ENCODE data around the gene ZFAND6.
"Not testable (repeated sequence)": the region's sequence is repeated elsewhere in the genome, so short reads cannot be mapped to it uniquely, and the experiment has no call there.

Gene ZFAND6

GRCh38 chr15:80058851-80059785 lies at the start of gene ZFAND6:
ZFAND6 (plus strand) TSS chr15:80059676; CDS start chr15:80120345, 60,669 bp downstream.
- DNase-seq (ENCODE audit: low read depth in 2 of 3, low spot score in 2 of 3), result peak; percentile 84 to 88 (median 88)

DNA sequence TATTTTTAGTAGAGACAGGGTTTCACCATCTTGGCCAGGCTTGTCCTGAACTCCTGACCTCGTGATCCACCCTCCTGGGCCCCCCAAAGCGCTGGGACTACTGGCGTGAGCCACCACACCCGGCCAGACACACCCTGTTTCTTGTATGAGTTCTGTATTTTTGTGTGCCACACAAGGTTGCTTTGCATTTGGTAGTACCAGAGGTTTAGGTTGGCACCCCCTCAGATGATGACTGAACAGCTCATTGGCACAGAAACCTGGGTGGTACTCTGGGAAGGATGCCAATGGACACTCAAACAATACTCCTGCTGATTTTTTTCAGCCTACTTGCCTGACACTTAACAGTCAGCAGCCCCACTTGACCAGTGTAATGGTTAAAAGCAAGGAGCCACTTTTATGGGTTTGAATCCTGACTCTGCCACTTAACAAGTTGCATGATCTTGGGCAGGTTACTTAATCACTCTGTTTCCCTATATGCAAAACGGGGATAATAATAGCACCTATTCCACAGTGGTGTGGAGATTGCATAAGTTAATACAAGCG lies 49.3 kb upstream of the ZFAND6 start:
- no peak for DNase-seq (ENCODE audit: low read depth in 2 of 3, low spot score in 2 of 3)

GRCh38 chr15:80011041-80011523 lies 48.4 kb upstream of the ZFAND6 start:
- not testable (repeated sequence) for DNase-seq (ENCODE audit: low read depth in 2 of 3, low spot score in 2 of 3)

- DNase-seq (ENCODE audit: low read depth in 2 of 3, low spot score in 2 of 3), result no peak
These were observed 47.9 kb upstream of the ZFAND6 start for GRCh38 chr15:80011596-80011995.

- DNase-seq (ENCODE audit: low read depth in 2 of 3, low spot score in 2 of 3), result no peak
These were observed 47.3 kb upstream of the ZFAND6 start for GRCh38 chr15:80012060-80012726.

- not testable (repeated sequence) for DNase-seq (ENCODE audit: low read depth in 2 of 3, low spot score in 2 of 3)
These were observed 45.3 kb upstream of the ZFAND6 start for GRCh38 chr15:80014186-80014585.

DNA sequence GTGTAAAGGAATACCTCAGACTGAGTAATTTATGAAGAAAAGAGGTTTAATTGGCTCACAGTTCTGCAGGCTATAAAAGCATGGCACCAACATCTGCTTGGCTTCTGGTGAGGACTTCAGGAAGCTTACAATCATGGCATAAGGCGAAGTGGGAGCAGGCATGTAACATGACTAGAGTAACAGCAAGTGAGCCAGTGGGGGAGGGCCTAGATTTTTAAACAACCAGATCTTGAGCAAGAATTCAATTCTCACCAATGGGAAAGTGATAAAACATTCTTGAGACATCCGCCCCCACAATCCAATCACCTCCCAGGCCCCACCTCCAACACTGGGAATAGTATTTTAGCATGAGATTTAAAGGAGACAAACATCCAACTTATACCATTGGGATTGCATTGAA lies 44.3 kb upstream of the ZFAND6 start:
- no peak for DNase-seq (ENCODE audit: low read depth in 2 of 3, low spot score in 2 of 3)

GRCh38 chr15:80016506-80016905 lies 43.0 kb upstream of the ZFAND6 start:
- not testable (repeated sequence) for DNase-seq (ENCODE audit: low read depth in 2 of 3, low spot score in 2 of 3)

DNA sequence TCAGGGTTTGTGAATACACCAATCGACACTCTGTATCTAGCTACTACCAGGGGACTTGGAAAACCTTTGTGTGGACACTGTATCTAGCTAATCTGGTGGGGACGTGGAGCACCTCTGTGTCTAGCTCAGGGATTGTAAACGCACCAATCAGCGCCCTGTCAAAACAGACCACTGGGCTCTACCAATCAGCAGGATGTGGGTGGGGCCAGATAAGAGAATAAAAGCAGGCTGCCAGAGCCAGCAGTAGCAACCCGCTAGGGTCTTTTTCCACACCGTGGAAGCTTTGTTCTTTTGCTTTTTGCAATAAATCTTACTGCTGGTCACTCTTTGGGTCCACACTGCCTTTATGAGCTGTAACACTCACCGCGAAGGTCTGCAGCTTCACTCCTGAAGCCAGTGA lies 42.3 kb upstream of the ZFAND6 start:
- DNase-seq (ENCODE audit: low read depth in 2 of 3, low spot score in 2 of 3), result not testable (repeated sequence)

GRCh38 chr15:80019168-80019745 lies 40.2 kb upstream of the ZFAND6 start:
- DNase-seq (ENCODE audit: low read depth in 2 of 3, low spot score in 2 of 3), result no peak

DNA sequence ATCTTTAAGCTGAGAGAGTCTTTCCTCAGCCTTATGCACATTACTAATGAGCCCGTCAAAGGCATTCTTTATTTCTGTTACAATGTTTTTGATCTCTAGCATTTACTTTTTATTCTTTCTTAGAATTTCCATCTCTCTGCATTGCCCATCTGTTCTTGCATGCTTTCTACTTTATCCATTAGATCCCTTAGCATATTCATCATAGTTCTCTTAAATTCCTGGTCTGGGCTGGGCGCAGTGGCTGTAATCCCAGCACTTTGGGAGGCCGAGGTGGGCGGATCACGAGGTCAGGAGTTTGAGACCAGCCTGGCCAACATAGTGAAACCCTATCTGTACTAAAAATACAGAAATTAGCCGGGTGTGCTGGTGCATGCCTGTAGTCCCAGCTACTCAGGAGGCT lies 39.3 kb upstream of the ZFAND6 start:
- DNase-seq (ENCODE audit: low read depth in 2 of 3, low spot score in 2 of 3), result not testable (repeated sequence)

DNA sequence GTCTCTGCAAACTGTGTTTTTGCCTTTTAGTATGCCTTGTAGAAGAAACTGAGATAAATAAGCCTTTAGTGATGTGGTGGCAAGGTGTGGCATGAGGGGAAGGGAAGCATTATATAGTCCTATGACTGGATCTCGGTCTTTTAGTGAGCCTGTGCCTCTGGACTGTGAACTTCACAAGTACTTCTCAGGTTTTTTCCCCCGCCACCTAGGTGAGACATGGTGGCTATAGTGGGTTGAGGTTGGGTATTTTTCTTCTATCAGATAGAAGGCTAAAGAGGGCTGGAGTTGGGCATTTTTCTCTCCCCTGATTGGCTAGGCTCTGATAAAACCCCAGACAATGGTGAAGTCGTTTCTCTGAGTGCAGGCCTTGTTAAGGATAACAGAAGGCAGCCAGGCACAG lies 38.7 kb upstream of the ZFAND6 start:
- DNase-seq (ENCODE audit: low read depth in 2 of 3, low spot score in 2 of 3), result no peak

- DNase-seq (ENCODE audit: low read depth in 2 of 3, low spot score in 2 of 3), result no peak
These were observed 33.2 kb upstream of the ZFAND6 start for GRCh38 chr15:80026310-80026709.

- no peak for DNase-seq (ENCODE audit: low read depth in 2 of 3, low spot score in 2 of 3)
These were observed 32.7 kb upstream of the ZFAND6 start for GRCh38 chr15:80026754-80027153.

- DNase-seq (ENCODE audit: low read depth in 2 of 3, low spot score in 2 of 3), result no peak
These were observed 30.5 kb upstream of the ZFAND6 start for GRCh38 chr15:80028937-80029336.

DNA sequence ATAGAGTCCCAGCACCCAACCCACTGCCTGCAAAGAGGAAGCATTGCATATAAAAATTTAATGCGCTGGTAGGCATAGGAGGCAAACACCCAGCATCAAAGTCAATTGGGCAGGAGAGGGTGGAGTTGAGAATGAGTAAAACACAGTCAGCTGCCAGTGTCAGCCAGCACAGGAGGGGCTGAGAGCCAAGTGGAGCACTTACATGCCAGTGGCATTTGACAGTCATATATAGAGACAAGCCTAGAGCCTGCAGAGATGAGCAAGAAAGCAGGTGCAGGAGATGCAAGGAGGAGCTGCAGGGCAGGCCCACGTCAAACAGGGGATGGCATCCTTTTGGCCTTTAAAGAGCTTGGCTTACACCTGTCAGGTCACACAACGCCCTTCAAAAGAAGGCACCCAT lies 27.6 kb upstream of the ZFAND6 start:
- no peak for DNase-seq (ENCODE audit: low read depth in 2 of 3, low spot score in 2 of 3)

DNA sequence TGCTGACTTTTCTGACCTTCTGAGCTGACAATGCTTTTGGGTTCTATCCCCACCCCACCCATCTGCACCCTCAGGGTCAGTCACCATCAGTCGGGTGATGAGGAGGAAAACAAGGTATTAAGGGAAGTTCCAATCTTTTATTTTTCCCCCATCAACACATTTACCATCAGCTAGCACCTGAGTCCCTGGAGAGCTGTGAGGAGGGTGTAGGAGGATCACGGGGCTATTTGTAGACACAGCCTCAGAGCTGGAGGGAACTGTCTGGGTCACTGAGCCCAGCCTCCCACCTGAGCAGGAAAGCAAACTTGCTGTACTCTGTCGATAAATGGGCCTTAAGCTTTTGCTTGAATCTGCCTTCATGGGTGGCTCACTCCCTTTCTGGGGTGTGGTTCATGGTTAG lies 24.8 kb upstream of the ZFAND6 start:
- DNase-seq (ENCODE audit: low read depth in 2 of 3, low spot score in 2 of 3), result no peak

- no peak for DNase-seq (ENCODE audit: low read depth in 2 of 3, low spot score in 2 of 3)
These were observed 23.4 kb upstream of the ZFAND6 start for GRCh38 chr15:80036071-80036470.

DNA sequence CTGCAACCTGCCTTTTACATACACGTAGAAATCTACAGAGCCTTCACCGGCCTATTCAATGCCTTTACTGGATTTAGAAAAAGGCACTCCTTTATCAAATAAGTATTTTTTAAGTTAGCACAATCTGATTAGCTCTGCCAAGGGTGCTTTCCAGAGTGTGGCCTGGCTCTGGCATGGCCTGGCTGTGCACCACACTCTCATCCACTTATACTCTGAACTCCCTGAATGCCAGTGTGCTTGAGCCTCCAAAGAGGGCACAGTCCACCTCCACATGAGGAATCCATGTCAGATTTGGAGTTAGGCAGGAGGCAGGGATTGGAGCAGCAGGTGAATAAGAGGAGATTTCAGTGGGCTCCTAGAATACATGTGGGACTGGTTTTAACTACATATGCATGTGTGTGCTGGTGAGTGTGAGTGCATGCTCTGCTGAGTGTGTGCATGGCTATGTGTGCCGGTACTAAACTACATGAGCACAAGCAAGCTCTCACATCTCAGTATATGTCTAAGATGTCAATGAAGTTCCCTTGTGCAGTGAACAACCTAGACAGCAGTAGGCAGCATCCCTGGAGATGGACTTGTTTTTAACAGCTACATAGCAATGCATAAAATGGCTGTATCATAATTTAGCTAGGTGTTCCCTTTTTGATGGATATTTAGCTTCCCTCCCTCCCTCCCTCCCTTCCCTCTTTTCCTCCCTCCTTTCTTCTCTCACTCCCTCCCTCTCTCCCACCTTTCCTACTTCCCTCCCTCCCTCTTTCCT lies 17.8 kb upstream of the ZFAND6 start:
- DNase-seq (ENCODE audit: low read depth in 2 of 3, low spot score in 2 of 3), result no peak

- no peak for DNase-seq (ENCODE audit: low read depth in 2 of 3, low spot score in 2 of 3)
These were observed 16.9 kb upstream of the ZFAND6 start for GRCh38 chr15:80042568-80042967.

GRCh38 chr15:80045219-80045618 lies 14.3 kb upstream of the ZFAND6 start:
- DNase-seq (ENCODE audit: low read depth in 2 of 3, low spot score in 2 of 3), result not testable (repeated sequence)
